Stomach (tissue), 4 donors: ENCODE results near the gene LMOD2.

Experiments used
- EP300 ChIP-seq: sonication (generic); formaldehyde crosslinking; IDR thresholded peaks from one replicate; pipeline ENCODE4 v1.6.1; 2017; ENCODE audit warnings: antibody characterized with exemption
- POLR2A ChIP-seq, 4 donors: fragments of 450-650 bp; IDR thresholded peaks; one replicate each; pipeline ENCODE4 v1.6.1; 2016; ENCODE audit warnings: antibody characterized with exemption in 4 of 4, control low read depth in 2 of 4, mild to moderate bottlenecking in 1 of 4, moderate library complexity in 1 of 4
- POLR2AphosphoS5 ChIP-seq, 3 donors: sonication (generic); formaldehyde crosslinking; IDR thresholded peaks; one replicate each; pipeline ENCODE4 v1.6.1; 2016; ENCODE audit warnings: antibody characterized with exemption in 3 of 3
- TF ChIP-seq, protein P1 (sequence below), 7 experiments: fragments of 450-650 bp in 4 of 7; fragments of 200-600 bp in 3 of 7; sonication (generic) in 3 of 7; IDR thresholded peaks; one replicate each; pipeline ENCODE4 v1.5.1; 2016 to 2019; ENCODE audit warnings: antibody characterized with exemption in 7 of 7, control low read depth in 2 of 7, mild to moderate bottlenecking in 1 of 7

DNA sequence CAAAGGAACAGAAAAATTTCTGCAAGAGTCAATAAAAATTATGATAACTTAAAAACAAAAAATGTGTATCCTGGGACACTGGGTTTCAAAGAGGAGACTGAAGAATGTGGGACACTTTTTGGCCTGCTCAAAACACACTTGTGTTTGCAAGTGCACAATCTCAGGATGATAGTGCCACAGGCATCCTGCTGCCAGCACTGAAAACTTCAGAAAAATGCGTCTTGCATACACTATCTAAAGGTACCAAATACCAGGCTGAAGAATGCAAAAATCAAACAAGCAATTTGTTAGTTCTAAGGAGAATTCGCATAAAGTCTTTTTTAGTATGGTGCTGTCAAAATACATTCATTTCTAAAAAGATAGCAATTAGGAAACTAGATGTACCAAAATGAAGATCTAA is 55.0 kb downstream of the LMOD2 start:
- TF ChIP-seq, protein P1, sequence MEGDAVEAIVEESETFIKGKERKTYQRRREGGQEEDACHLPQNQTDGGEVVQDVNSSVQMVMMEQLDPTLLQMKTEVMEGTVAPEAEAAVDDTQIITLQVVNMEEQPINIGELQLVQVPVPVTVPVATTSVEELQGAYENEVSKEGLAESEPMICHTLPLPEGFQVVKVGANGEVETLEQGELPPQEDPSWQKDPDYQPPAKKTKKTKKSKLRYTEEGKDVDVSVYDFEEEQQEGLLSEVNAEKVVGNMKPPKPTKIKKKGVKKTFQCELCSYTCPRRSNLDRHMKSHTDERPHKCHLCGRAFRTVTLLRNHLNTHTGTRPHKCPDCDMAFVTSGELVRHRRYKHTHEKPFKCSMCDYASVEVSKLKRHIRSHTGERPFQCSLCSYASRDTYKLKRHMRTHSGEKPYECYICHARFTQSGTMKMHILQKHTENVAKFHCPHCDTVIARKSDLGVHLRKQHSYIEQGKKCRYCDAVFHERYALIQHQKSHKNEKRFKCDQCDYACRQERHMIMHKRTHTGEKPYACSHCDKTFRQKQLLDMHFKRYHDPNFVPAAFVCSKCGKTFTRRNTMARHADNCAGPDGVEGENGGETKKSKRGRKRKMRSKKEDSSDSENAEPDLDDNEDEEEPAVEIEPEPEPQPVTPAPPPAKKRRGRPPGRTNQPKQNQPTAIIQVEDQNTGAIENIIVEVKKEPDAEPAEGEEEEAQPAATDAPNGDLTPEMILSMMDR (IDR thresholded peaks at IDR 0.05): no peak
- no peak for TF ChIP-seq POLR2A (IDR thresholded peaks at IDR 0.05)
- TF ChIP-seq EP300: no peak
- TF ChIP-seq POLR2AphosphoS5 (IDR thresholded peaks at IDR 0.05): no peak
